Measurements from ENCODE around the gene UIMC1.
"Not testable (repeated sequence)": the region's sequence is repeated elsewhere in the genome, so short reads cannot be mapped to it uniquely, and the experiment has no call there.

Gene UIMC1

DNA sequence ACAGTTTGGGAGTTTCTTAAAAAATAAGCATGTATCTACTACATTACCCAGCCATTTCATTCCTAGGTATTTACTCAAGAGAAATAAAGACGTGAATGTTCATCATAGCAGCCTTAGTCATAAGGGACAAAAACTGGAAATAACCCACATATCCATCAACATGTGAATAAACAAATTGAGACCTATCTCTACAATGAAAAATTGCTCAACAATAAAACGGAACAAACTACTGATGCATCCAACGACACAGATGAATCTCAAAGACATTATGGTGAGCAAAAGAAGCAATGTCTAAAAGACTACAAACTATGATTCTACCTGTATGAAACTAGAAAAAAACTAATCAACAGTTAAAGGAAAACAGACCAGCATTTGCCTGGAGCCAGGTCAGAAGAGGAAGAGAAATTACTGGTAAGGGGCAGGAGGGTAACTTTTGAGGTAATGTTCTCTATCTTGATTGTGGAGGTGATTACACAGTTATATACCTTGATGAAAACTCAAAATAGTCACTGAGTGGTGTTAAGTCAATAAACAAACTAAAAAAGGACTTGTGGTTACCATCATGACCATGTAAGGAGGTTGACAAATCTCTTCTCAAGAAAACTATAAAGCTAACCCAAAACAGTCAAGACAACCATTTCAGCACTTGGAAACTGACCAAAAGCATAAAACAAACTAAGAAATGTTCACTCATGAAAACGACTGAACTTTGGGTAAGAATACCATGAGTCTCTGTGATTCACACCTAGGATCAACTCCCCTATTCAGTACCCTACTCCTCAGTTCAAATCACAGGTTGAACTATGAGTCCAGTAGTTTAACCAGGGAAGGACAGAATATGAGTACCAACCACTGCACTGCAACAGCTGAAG is 10.4 kb downstream of the UIMC1 start:
- TF ChIP-seq, protein P1, sequence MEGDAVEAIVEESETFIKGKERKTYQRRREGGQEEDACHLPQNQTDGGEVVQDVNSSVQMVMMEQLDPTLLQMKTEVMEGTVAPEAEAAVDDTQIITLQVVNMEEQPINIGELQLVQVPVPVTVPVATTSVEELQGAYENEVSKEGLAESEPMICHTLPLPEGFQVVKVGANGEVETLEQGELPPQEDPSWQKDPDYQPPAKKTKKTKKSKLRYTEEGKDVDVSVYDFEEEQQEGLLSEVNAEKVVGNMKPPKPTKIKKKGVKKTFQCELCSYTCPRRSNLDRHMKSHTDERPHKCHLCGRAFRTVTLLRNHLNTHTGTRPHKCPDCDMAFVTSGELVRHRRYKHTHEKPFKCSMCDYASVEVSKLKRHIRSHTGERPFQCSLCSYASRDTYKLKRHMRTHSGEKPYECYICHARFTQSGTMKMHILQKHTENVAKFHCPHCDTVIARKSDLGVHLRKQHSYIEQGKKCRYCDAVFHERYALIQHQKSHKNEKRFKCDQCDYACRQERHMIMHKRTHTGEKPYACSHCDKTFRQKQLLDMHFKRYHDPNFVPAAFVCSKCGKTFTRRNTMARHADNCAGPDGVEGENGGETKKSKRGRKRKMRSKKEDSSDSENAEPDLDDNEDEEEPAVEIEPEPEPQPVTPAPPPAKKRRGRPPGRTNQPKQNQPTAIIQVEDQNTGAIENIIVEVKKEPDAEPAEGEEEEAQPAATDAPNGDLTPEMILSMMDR (IDR thresholded peaks at IDR 0.05; ENCODE audit: extremely low read depth, missing control alignments), result no peak
- peak; percentile 32 for DNase-seq (ENCODE audit: low spot score)

DNA sequence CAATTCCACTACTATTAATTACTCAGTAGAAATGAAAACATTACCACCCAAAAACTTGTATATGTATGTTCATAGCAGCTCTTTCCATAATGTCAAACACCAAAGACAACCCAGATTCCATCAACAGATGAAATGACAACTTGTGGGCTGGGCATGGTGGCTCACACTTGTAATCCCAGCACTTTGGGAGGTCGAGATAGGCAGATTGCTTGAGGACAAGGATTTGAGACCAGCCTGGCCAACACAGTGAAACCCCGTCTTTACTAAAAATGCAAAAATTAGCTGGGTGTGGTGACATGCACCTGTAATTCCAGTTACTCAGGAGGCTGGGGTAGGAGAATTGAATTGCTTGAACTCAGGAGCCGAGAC is 11.5 kb downstream of the UIMC1 start:
- DNase-seq (ENCODE audit: low spot score), result no peak
- TF ChIP-seq, protein P1 (IDR thresholded peaks at IDR 0.05; ENCODE audit: extremely low read depth, missing control alignments), result no peak

DNA sequence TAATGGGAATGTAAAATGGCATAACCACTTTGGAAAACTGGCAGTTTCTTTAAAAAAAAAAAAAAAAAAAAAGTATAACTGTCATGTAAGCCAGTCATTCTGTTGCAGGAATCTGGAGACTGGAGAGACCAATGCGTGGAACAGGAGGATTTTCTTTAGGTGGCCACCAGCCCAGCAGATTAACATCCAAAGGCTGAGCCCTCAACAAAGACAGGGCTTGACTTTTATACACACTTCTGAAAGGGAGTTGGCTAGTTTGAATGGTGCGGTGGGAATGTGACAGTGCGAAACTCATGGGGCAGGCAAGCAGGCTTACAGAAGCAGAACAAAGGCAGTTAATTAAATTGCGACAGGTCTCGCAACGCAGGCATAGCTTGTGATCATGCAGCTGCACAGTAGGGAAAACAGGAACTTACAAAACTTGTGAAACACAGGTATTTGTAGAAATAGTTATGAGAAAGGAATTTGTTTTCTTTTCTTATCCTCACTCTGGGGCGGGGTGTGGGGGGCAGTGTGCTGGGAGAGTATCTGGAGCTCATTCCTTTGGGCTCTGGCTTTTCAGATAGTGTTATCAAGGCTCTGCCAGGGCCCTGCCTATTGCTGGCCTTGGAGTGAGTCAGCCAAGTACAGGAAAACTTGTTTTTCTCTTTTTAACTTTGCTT is 12.0 kb downstream of the UIMC1 start:
- TF ChIP-seq, protein P1 (IDR thresholded peaks at IDR 0.05; ENCODE audit: extremely low read depth, missing control alignments), result no peak
- peak; percentile 42 for DNase-seq (ENCODE audit: low spot score)

DNA sequence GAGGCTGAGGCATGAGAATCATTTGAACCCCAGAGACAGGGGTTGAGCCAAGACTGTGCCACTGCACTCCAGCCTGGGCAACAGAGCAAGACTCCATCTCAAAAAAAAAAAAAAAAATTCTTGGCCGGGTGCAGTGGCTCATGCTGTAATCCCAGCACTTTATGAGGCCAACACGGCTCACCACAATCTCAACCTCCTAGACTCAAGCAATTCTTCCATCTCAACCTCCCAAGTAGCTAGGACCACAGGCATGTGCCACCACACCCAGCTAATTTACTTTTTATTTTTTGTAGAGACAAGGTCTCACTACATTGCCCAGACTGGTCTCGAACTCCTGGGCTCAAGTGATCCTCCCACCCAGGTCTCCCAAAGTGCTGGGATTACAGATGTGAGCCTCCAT is 13.5 kb downstream of the UIMC1 start:
- not testable (repeated sequence) for DNase-seq (ENCODE audit: low spot score)

DNA sequence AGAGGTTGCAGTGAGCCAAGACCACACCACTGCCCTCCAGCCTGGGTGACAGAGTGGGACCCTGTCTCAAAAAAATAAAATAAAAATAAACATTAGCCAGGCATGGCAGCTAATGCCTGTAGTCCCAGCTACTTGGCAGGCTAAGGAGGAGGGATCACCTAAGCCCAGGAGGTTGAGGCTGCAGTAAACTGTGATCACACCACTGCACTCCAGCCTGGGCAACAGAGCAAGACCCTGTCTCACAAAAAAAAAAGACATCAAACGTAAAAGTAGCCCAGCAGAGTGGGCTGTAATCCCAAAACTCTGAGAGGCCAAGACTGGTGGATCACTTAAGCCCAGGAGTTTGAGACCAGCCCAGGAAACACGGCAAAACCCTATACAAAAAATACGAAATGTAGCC is 19.0 kb downstream of the UIMC1 start:
- DNase-seq (ENCODE audit: low spot score), result no peak

DNA sequence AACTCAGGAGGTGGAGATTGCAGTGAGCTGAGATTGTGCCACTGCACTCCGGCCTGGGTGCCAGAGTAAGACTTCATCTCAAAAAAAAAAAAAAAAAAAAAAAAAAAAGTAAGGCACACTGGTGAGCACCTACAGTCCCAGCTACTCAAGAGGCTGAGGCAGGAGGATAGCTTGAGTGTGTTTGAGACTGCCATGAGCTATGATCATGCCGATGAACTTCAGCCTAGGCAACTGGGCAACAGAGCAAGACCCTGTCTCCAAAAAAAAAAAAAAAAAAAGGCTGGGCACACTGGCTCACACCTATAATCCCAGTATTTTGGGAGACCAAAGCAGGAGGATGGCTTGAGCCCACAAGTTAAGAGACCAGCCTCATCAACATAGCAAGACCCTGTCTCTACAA is 20.3 kb downstream of the UIMC1 start:
- no peak for DNase-seq (ENCODE audit: low spot score)
- TF ChIP-seq, protein P1 (IDR thresholded peaks at IDR 0.05; ENCODE audit: extremely low read depth, missing control alignments), result no peak

More for the DNA sequence above, 19.0 kb downstream of the UIMC1 start:
- TF ChIP-seq, protein P1 (IDR thresholded peaks at IDR 0.05; ENCODE audit: extremely low read depth, missing control alignments), result no peak

DNA sequence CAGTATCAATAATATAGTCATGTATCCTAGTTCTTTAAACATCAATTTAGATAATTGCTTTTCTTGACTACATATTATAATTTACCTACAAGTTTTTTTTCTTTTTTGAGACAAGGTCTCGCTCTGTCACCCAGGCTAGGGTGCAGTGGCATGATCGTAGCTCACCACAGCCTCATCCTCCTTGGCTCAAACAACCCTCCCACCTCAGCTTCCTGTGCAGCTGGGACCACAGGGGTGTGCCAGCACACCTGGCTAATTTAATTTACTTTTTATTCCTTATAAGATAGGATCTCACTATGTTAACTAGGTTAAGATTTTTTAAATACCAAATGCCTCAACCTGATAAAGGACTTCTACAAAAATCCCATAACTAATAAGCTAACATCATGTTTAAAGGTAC is 21.1 kb downstream of the UIMC1 start:
- TF ChIP-seq, protein P1 (IDR thresholded peaks at IDR 0.05; ENCODE audit: extremely low read depth, missing control alignments), result no peak
- no peak for DNase-seq (ENCODE audit: low spot score)

DNA sequence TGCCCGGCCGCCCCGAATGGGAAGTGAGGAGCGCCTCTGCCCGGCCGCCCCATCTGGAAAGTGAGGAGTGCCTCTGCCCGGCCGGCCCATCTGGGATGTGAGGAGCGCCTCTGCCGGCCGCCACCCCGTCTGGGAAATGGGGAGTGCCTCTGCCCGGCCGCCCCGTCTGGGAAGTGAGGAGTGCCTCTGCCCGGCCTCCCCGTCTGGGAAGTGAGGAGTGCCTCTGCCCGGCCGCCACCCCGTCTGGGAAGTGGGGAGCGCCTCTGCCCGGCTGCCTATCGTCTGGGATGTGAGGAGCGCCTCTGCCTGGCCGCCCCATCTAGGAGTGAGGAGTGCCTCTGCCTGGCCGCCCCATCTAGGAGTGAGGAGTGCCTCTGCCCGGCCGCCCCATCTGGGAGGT is 22.4 kb downstream of the UIMC1 start:
- not testable (repeated sequence) for DNase-seq (ENCODE audit: low spot score)

DNA sequence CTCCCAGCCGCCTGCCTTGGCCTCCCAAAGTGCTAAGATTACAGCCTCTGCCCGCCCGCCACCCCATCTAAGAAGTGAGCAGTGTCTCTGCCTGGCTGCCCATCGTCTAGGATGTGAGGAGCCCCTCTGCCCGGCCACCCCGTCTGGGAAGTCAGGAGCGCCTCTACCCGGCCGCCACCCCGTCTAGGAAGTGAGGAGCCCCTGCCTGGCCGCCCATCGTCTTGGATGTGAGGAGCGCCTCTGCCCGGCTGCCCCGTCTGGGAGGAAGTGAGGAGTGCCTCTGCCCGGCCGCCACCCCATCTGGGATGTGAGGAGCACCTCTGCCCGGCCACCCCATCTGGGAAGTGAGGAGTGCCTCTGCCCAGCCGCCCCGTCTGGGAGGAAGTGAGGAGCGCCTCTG is 23.0 kb downstream of the UIMC1 start:
- DNase-seq (ENCODE audit: low spot score), result not testable (repeated sequence)

DNA sequence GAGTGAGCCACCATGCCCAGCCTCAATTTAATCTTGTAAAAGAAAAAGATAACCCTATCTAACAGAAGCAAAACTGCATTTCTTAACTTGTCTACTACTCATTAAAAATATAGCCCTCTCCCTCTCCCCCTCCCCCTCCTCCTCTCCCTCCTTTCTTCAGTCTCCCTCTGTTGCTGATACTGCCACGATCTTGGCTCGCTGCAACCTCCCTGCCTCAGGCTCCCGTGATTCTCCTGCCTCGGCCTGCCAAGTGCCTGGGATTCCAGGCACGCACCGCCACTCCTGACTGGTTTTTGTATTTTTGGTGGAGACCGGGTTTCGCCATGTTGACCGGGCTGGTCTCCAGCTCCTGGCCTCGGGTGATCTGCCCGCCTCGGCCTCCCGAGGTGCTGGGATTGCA is 23.5 kb downstream of the UIMC1 start:
- not testable (repeated sequence) for DNase-seq (ENCODE audit: low spot score)

All from GM20000 (cell line).